ENCODE data around the gene RPL4. TPM values are rescaled to one million over a fixed set of nuclear protein-coding genes. Genes with fewer than 3 reads are reported as not detected.

Gene RPL4
- total RNA-seq, 1 donor from 2014 or later = 2,560 TPM

DNA sequence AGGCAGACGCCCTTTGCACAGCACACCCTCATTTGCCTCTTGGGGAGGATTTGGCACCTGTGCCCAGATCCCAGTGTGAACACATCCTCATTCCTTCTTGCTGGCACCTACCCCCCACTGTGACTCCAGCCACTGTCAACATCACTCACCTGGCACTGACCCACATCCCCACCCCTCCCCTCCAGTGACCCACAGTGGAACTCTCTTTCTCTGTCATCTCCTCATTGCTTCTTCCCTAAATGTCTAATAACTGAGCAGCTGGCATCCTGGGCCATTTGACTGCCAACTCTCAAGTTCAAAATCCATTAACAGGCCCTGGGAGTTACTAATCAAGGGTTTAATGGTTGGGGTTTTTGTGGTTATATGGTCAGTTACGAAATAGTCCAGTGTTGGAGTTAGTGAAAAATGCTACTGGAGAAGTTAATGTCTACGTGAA lies 21.5 kb downstream of the RPL4 start:
- Mint-ChIP-seq H3K27ac (ENCODE audit: unreplicated experiment) (no peak overlapping the region), H3K36me3 (ENCODE audit: unreplicated experiment) (peaks cover 12% of the 10 kb centered on the region), H3K9me3 (ENCODE audit: unreplicated experiment) (no peaks in the 10 kb centered on the region), H3K27me3 (ENCODE audit: unreplicated experiment) (no peaks in the 10 kb centered on the region), H3K4me1 (ENCODE audit: unreplicated experiment) (no peaks in the 10 kb centered on the region), H3K4me3 (ENCODE audit: unreplicated experiment) (no peak overlapping the region)
- TF ChIP-seq, protein P1, sequence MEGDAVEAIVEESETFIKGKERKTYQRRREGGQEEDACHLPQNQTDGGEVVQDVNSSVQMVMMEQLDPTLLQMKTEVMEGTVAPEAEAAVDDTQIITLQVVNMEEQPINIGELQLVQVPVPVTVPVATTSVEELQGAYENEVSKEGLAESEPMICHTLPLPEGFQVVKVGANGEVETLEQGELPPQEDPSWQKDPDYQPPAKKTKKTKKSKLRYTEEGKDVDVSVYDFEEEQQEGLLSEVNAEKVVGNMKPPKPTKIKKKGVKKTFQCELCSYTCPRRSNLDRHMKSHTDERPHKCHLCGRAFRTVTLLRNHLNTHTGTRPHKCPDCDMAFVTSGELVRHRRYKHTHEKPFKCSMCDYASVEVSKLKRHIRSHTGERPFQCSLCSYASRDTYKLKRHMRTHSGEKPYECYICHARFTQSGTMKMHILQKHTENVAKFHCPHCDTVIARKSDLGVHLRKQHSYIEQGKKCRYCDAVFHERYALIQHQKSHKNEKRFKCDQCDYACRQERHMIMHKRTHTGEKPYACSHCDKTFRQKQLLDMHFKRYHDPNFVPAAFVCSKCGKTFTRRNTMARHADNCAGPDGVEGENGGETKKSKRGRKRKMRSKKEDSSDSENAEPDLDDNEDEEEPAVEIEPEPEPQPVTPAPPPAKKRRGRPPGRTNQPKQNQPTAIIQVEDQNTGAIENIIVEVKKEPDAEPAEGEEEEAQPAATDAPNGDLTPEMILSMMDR (IDR thresholded peaks at IDR 0.05) = no peak
- DNase-seq (ENCODE audit: extremely low spot score, unreplicated experiment) = no peak

DNA sequence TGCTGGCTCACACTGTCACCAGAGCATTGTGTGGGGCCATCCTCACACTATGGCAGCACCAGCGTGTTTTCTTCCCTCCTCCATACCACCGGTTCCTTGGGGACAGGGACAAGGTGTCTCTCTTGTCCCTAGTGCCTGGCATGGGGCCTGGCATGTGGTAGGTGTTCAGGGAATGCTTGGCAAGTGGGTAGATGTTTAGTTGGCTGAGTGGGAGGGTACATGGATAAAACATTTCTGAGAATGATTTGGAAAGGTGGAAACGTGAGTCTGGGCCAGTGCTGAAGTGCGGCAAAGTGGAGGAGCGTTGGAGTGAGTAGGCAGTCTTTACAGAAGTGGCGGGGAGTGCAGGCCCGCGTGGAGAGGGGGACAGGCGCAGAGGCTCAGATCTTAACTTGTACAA lies 22.1 kb downstream of the RPL4 start:
- H3K27ac Mint-ChIP-seq (ENCODE audit: unreplicated experiment) = no peak overlapping the region
- DNase-seq (ENCODE audit: extremely low spot score, unreplicated experiment) = no peak
- no peak overlapping the region for H3K4me3 Mint-ChIP-seq (ENCODE audit: unreplicated experiment)
- H3K27me3 Mint-ChIP-seq (ENCODE audit: unreplicated experiment) = no peaks in the 10 kb centered on the region
- no peaks in the 10 kb centered on the region for H3K4me1 Mint-ChIP-seq (ENCODE audit: unreplicated experiment)
- H3K9me3 Mint-ChIP-seq (ENCODE audit: unreplicated experiment) = no peaks in the 10 kb centered on the region
- peaks cover 12% of the 10 kb centered on the region for H3K36me3 Mint-ChIP-seq (ENCODE audit: unreplicated experiment)
- TF ChIP-seq, protein P1 (IDR thresholded peaks at IDR 0.05) = no peak

DNA sequence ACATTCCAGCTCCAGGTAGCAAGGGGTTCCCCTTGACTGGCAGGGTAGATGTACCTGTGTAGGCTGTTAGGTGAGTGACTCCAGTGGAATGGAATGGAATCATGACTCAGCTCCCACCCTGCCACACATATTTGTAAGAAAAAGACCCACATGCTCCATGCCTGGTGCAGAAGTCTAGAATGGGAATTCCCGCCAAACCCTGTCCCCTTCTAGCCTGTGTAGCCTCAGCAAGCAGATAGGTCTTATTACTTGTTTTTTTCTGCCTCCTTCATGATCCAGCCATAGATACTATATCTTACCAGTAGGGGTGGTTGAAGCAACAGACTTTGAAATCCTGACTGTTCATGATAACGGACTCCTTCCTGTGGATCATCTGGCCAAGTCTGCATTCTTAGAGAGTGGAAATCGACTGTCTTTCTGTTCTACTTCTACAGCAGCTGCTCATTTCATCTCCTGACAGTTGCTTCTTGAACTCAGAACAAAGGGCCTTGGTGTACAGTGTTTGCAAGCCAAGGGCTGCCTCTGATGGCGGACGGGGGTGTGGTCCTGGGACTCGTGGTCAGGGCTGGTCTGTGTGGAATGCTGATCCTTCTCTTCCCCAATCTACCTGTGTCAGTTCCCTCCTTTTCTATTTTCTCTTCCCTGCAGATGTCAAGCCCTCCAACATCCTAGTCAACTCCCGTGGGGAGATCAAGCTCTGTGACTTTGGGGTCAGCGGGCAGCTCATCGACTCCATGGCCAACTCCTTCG lies 23.4 kb downstream of the RPL4 start:
- DNase-seq (ENCODE audit: extremely low spot score, unreplicated experiment) = no peak
- H3K36me3 Mint-ChIP-seq (ENCODE audit: unreplicated experiment) = peaks cover 10% of the 10 kb centered on the region
- no peaks in the 10 kb centered on the region for H3K4me1 Mint-ChIP-seq (ENCODE audit: unreplicated experiment)
- H3K27me3 Mint-ChIP-seq (ENCODE audit: unreplicated experiment) = no peaks in the 10 kb centered on the region
- TF ChIP-seq, protein P1 (IDR thresholded peaks at IDR 0.05) = no peak
- H3K27ac Mint-ChIP-seq (ENCODE audit: unreplicated experiment) = no peak overlapping the region
- no peak overlapping the region for H3K4me3 Mint-ChIP-seq (ENCODE audit: unreplicated experiment)
- H3K9me3 Mint-ChIP-seq (ENCODE audit: unreplicated experiment) = no peaks in the 10 kb centered on the region

DNA sequence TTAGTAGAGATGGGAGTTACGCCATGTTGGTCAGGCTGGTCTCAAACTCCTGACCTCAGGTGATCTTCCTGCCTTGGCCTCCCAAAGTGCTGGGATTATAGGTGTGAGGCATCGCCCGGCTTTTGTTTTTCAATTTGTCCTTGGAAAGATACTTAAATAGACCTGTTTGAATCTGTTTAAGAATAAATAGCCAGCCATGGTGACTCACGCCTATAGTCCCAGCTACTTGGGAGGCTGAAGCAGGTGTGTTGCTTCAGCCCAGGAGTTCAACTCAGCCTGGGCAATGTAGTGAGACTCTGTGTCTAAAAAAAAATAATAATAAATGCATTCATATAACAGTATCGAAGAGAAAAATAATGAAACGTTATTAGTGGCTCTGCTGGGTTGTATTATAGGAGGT lies 24.4 kb downstream of the RPL4 start:
- Mint-ChIP-seq H3K4me3 (ENCODE audit: unreplicated experiment) (no peak overlapping the region), H3K27ac (ENCODE audit: unreplicated experiment) (no peak overlapping the region), H3K36me3 (ENCODE audit: unreplicated experiment) (peaks cover 10% of the 10 kb centered on the region), H3K9me3 (ENCODE audit: unreplicated experiment) (no peaks in the 10 kb centered on the region), H3K4me1 (ENCODE audit: unreplicated experiment) (no peaks in the 10 kb centered on the region), H3K27me3 (ENCODE audit: unreplicated experiment) (no peaks in the 10 kb centered on the region)
- TF ChIP-seq, protein P1 (IDR thresholded peaks at IDR 0.05) = no peak
- no peak for DNase-seq (ENCODE audit: extremely low spot score, unreplicated experiment)

DNA sequence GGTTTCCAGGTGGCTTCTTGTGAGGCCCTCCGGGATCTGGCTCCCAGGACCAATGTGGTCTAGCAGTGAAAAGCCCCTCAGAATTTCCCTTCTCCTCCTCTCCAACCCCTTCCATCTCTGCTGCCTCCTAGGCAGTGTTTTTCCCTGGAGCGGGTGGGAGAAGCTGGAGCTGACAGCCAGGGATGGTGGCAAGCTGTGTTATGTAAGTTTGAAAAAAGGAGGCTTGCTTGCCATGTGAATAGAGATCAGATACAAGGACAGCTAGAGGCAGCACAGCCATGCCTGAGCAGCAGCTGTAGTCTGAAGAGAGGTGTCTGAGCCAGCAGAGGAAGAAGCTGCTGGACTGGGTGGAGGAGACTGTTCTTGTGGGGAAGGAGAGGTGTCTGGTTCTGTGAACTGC lies 27.6 kb downstream of the RPL4 start:
- Mint-ChIP-seq H3K4me1 (ENCODE audit: unreplicated experiment) (peaks cover 22% of the 10 kb centered on the region), H3K4me3 (ENCODE audit: unreplicated experiment) (no peak overlapping the region), H3K27ac (ENCODE audit: unreplicated experiment) (no peak overlapping the region), H3K9me3 (ENCODE audit: unreplicated experiment) (no peaks in the 10 kb centered on the region), H3K27me3 (ENCODE audit: unreplicated experiment) (no peaks in the 10 kb centered on the region), H3K36me3 (ENCODE audit: unreplicated experiment) (peaks cover under 1% of the 10 kb centered on the region)
- TF ChIP-seq, protein P1 (IDR thresholded peaks at IDR 0.05) = no peak
- DNase-seq (ENCODE audit: extremely low spot score, unreplicated experiment) = no peak
